HL-60 (cell line): ENCODE measurements around the gene PRRC2B.

Experiments used
- POLR2AphosphoS5 ChIP-seq: IDR thresholded peaks from 2 replicates; pipeline ENCODE4 v1.6.1; 2012; ENCODE audit warnings: low read depth
- TF ChIP-seq, protein P1 (sequence below): IDR thresholded peaks from one replicate; pipeline ENCODE4 v1.5.1; 2011; ENCODE audit warnings: low read length, control low read depth, inconsistent platforms; ENCODE audit not compliant: insufficient read depth
- TF ChIP-seq, protein P2 (sequence below): IDR thresholded peaks from 2 replicates; pipeline ENCODE4 v1.6.1; 2012; ENCODE audit warnings: low read depth; ENCODE audit not compliant: insufficient replicate concordance

DNA sequence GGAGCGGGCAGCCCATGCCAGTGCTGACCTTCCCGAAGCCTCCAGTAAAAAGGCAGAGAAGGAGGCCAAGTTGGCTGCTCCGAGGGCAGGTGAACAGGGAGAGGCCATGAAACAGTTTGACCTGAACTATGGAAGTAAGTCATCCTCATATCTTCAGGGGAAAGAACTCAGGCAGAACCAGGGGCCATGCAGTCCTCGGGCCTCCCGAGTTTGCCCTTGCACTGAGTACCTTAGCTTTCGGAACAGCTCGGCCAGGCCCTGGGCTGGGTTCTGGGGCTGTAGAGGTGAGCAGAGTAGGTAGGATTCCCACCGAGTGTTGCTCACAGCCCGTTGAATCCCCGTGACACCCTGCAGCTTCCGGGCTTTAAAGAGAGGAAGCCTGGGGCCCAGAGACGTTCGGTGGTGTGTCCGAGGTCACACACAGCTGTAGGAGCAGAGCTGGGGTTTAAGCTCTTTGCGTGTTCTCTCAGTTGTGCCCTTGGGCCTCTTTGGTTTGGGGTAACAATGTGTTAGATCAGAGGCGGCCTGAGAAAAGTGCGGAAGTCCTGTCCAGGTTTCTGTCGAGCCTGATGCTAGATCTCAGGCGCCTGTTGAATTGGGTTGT is 84.0 kb downstream of the PRRC2B start:
- TF ChIP-seq, protein P1, sequence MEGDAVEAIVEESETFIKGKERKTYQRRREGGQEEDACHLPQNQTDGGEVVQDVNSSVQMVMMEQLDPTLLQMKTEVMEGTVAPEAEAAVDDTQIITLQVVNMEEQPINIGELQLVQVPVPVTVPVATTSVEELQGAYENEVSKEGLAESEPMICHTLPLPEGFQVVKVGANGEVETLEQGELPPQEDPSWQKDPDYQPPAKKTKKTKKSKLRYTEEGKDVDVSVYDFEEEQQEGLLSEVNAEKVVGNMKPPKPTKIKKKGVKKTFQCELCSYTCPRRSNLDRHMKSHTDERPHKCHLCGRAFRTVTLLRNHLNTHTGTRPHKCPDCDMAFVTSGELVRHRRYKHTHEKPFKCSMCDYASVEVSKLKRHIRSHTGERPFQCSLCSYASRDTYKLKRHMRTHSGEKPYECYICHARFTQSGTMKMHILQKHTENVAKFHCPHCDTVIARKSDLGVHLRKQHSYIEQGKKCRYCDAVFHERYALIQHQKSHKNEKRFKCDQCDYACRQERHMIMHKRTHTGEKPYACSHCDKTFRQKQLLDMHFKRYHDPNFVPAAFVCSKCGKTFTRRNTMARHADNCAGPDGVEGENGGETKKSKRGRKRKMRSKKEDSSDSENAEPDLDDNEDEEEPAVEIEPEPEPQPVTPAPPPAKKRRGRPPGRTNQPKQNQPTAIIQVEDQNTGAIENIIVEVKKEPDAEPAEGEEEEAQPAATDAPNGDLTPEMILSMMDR = no peak
- TF ChIP-seq, protein P2, sequence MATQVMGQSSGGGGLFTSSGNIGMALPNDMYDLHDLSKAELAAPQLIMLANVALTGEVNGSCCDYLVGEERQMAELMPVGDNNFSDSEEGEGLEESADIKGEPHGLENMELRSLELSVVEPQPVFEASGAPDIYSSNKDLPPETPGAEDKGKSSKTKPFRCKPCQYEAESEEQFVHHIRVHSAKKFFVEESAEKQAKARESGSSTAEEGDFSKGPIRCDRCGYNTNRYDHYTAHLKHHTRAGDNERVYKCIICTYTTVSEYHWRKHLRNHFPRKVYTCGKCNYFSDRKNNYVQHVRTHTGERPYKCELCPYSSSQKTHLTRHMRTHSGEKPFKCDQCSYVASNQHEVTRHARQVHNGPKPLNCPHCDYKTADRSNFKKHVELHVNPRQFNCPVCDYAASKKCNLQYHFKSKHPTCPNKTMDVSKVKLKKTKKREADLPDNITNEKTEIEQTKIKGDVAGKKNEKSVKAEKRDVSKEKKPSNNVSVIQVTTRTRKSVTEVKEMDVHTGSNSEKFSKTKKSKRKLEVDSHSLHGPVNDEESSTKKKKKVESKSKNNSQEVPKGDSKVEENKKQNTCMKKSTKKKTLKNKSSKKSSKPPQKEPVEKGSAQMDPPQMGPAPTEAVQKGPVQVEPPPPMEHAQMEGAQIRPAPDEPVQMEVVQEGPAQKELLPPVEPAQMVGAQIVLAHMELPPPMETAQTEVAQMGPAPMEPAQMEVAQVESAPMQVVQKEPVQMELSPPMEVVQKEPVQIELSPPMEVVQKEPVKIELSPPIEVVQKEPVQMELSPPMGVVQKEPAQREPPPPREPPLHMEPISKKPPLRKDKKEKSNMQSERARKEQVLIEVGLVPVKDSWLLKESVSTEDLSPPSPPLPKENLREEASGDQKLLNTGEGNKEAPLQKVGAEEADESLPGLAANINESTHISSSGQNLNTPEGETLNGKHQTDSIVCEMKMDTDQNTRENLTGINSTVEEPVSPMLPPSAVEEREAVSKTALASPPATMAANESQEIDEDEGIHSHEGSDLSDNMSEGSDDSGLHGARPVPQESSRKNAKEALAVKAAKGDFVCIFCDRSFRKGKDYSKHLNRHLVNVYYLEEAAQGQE = no peak
- no peak for TF ChIP-seq POLR2AphosphoS5
